NOMO-1 treated with DMSO at 0.1 percent for 48 hours (cell line): Measurements from ENCODE around the gene ALX4.
A peak's percentile ranks its signal among the peaks of the same experiment; 100 is the strongest.

ENCODE experiments used
- DNase-seq: peaks from one replicate; lab custom pipeline; 2025; ENCODE audit not compliant: unreplicated experiment; lab: John Stamatoyannopoulos, UW

ALX4 gene

DNA sequence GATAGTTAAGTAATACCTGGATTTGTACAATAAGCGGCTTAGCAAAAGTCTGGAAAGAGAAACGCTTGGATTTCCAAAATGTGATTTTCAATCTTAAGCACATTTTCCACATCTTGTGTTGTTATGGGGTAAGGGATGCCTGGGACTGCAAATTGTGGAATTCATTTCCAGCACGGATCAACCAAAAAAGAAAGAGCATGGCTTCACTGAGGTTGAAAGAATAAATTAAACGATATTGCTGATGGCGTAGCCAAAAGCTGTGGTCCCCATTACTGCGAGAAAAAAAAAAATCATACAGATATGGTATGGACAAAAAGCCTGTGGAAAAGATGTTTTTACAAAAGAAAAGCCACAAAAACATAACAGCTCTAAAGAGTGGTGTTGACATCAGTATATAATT is 26.0 kb upstream of the ALX4 start:
- DNase-seq = no peak

- DNase-seq = no peak
Measured at GRCh38 chr11:44335052-44335760, 25.3 kb upstream of the ALX4 start.

- no peak for DNase-seq
Measured at GRCh38 chr11:44334356-44335004, 24.5 kb upstream of the ALX4 start.

- DNase-seq = peak; percentile 25
Measured at GRCh38 chr11:44333271-44334218, 23.6 kb upstream of the ALX4 start.

DNA sequence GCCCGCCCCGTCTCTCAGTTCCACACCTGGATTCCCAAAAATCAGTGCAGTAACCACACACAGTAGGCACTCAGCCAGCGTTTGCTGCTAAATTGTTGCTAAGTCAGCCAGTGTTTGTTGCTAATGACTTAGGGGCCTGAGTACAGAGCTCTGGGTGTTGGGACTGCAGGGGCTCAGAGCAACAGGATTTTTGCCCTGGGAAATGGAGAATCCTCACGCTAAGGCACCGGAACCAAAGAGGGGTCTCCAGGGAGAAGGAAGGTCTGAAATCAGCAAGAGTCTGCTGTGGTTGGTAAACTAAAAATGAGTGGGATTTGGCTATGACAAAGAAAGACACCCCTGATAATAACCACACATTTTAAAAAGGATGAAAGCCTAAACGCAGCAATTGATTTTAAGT is 22.7 kb upstream of the ALX4 start:
- DNase-seq = no peak

- no peak for DNase-seq
Measured at GRCh38 chr11:44329472-44330230, 19.7 kb upstream of the ALX4 start.

GRCh38 chr11:44328138-44328660 is 18.3 kb upstream of the ALX4 start:
- DNase-seq = no peak

GRCh38 chr11:44327730-44328129 is 17.8 kb upstream of the ALX4 start:
- DNase-seq = no peak

GRCh38 chr11:44326615-44327475 is 16.9 kb upstream of the ALX4 start:
- DNase-seq = no peak

- no peak for DNase-seq
Measured at GRCh38 chr11:44325698-44326097, 15.8 kb upstream of the ALX4 start.

GRCh38 chr11:44324749-44325525 is 15.0 kb upstream of the ALX4 start:
- DNase-seq = no peak

DNA sequence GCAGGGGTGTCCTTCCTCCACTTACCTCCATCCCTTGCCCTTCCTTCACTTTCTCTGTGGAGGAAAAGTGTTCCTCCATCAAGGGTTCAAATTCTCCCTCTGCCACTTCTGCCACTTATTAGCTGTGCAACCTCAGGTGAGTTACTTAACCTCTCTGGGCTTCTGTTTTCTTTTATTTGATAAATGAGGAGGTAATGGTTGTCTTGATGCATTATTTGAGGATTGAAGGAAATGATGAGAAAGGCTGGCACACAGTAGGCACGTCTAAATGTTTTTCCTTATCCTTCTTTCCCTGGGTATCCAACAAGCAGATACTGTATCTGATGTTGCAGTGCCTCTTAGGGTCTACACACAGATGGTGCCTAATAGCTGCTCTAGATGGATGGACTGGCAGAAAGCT is 14.3 kb upstream of the ALX4 start:
- DNase-seq = no peak

- DNase-seq = no peak
Measured at GRCh38 chr11:44322243-44322642, 12.3 kb upstream of the ALX4 start.

DNA sequence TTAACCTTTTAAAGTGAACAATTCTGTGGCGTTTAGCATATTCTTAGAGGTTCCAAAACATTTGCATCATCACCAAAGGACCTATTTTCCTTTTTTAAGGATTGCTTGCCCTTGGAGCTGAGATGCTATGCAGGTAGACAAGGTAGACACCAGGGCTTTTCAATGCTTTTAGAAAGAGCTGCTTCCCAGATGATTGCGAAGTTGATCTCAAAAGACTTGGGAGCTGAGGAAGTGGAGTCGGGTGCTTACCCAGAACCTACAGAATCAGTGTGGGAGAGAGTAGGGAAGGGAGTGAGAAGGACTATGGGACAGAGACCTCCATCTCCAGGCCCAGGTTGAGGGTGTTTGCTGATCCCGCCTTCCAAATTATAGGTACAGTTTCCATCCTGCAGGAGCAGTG is 11.1 kb upstream of the ALX4 start:
- no peak for DNase-seq

- DNase-seq = no peak
Measured at GRCh38 chr11:44320289-44320973, 10.5 kb upstream of the ALX4 start.

GRCh38 chr11:44319552-44320288 is 9.8 kb upstream of the ALX4 start:
- no peak for DNase-seq

- DNase-seq = no peak
Measured at GRCh38 chr11:44319170-44319551, 9.2 kb upstream of the ALX4 start.

DNA sequence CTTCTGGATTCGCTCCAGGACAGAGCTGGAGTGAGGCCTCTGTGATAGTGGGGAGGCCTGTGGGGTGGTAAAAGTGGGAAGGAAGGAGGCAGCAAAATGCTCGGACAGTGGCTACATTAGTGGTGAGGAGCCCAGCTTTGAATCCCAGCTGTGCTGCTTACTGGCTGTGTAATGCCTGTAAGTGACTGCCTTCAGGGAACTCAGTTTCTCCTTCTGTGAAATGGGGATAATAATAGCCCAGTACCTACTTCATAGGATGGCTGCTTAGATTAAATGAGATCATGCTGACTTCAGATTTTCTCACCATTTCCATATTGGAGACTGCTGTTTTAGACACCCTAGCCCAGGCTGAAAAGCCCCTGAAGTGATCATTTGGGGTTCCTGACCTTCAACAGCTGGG is 8.4 kb upstream of the ALX4 start:
- DNase-seq = no peak
